Osteoblast (primary cell): Measurements from ENCODE around the gene KDELR1. TPM values are rescaled to one million over a fixed set of nuclear protein-coding genes. Genes with fewer than 3 reads are reported as not detected.

ENCODE experiments used
- DNase-seq: peaks from one replicate; pipeline ENCODE4 v3.0.0; 2011; ENCODE audit warnings: low spot score, mixed read lengths; ENCODE audit not compliant: insufficient read length; ENCODE audit errors: missing footprints
- H2AFZ ChIP-seq: 2 replicates; pipeline ENCODE4 v1.6.0; 2011; ENCODE audit warnings: mild to moderate bottlenecking, low read length
- H3K27ac ChIP-seq: 2 replicates; pipeline ENCODE4 v1.5.1; 2011; ENCODE audit warnings: mild to moderate bottlenecking, low read depth, low read length, moderate library complexity
- H3K27me3 ChIP-seq: 2 replicates; pipeline ENCODE4 v1.6.0; 2012; ENCODE audit warnings: mild to moderate bottlenecking, control low read depth, inconsistent platforms, low read length, moderate library complexity; ENCODE audit not compliant: insufficient read depth
- H3K36me3 ChIP-seq: 2 replicates; pipeline ENCODE4 v1.5.1; 2011; ENCODE audit warnings: mild to moderate bottlenecking, low read length, control low read depth, moderate library complexity; ENCODE audit not compliant: insufficient read depth
- H3K4me1 ChIP-seq: 2 replicates; pipeline ENCODE4 v1.5.1; 2011; ENCODE audit warnings: mild to moderate bottlenecking, low read length, control low read depth, moderate library complexity; ENCODE audit not compliant: insufficient read depth
- H3K4me2 ChIP-seq: 2 replicates; pipeline ENCODE4 v1.6.0; 2011; ENCODE audit warnings: mild to moderate bottlenecking, low read length; ENCODE audit not compliant: insufficient read depth
- H3K4me3 ChIP-seq: fragments of 200-600 bp; sonication (generic); 3 replicates; pipeline ENCODE4 v1.5.1; 2012; ENCODE audit warnings: mild to moderate bottlenecking, low read length, inconsistent platforms; ENCODE audit not compliant: insufficient read depth
- H3K79me2 ChIP-seq: 2 replicates; pipeline ENCODE4 v1.6.0; 2012; ENCODE audit warnings: mild to moderate bottlenecking, low read length, control low read depth, inconsistent platforms; ENCODE audit not compliant: insufficient read depth
- H3K9me3 ChIP-seq: 2 replicates; pipeline ENCODE4 v1.5.1; 2011; ENCODE audit warnings: low read depth, low read length, control low read depth
- H4K20me1 ChIP-seq: 2 replicates; pipeline ENCODE4 v1.6.0; 2012; ENCODE audit warnings: mild to moderate bottlenecking, low read length, control low read depth; ENCODE audit not compliant: insufficient read depth
- total RNA-seq: library from RNA; depleted of rRNA; stranded (reverse); fragments of >200 nt; gene quantifications from 2 replicates; pipeline ENCODE4 v1.2.3, GENCODE V29; 2012
- TF ChIP-seq, protein P1 (sequence below): IDR thresholded peaks from 2 replicates; pipeline ENCODE4 v1.5.1; 2011; ENCODE audit warnings: mild to moderate bottlenecking, low read depth, low read length, moderate library complexity; ENCODE audit errors: extremely low read depth

Gene KDELR1
- total RNA-seq, 1 donor = 95.2 TPM

DNA sequence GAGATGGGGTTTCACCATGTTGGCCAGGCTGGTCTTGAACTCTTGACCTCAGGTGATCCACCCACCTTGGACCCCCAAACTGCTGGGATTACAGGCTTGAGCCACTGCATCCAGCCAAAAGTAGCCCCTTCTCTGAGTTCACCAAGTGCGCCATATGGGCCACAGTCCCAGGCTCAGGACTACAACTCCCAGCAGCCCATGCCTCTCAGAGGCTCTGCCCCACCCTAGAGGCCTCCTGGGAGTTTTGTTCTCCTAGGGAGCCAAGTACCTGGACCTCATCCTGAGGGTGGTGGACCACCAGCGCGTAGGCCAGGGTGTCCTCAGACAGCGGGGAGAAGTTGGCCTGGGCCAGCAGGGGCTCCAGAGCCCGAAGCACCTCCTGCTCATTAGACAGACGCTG, 46.5 kb downstream of the KDELR1 start:
- TF ChIP-seq, protein P1, sequence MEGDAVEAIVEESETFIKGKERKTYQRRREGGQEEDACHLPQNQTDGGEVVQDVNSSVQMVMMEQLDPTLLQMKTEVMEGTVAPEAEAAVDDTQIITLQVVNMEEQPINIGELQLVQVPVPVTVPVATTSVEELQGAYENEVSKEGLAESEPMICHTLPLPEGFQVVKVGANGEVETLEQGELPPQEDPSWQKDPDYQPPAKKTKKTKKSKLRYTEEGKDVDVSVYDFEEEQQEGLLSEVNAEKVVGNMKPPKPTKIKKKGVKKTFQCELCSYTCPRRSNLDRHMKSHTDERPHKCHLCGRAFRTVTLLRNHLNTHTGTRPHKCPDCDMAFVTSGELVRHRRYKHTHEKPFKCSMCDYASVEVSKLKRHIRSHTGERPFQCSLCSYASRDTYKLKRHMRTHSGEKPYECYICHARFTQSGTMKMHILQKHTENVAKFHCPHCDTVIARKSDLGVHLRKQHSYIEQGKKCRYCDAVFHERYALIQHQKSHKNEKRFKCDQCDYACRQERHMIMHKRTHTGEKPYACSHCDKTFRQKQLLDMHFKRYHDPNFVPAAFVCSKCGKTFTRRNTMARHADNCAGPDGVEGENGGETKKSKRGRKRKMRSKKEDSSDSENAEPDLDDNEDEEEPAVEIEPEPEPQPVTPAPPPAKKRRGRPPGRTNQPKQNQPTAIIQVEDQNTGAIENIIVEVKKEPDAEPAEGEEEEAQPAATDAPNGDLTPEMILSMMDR = no peak

DNA sequence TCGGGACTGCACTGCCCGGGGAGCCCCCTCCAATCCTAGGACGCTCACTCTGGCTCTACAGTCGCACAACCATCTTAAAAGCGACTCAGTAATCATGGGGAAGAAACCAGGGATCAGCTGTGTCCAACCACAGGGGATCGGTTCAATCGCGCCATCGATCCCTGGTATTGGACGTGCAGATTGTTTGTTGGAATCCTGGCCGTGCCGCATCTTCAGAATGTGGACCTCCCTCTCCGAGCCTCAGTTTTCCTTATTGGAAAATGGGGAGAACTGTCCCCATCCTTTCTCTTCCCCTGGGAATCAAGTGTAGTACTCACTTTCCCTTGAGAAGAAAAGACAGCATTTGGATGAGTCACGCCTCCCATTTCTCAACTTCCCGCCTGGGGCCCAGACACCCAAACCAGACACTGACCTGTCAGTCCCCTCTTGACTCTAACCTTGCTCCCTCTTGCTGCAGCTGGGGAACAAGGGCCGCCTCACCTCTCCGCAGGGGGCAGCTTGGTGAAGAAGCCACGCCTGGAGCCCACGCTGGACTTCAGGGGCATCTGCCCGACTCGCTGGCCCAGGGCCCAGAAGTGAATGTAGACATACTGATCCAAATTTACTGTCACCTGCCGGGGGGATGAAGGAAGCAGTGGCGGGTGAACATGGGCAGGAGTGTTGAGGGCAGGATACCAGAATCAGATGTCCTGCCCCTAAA, 48.4 kb downstream of the KDELR1 start:
- TF ChIP-seq, protein P1 = no peak
- H4K20me1 ChIP-seq = no peaks in the 10 kb centered on the region
- no peaks in the 10 kb centered on the region for H3K79me2 ChIP-seq
- no peak overlapping the region for H2AFZ ChIP-seq
- no peak overlapping the region for H3K4me2 ChIP-seq
- no peak overlapping the region for H3K4me3 ChIP-seq
- no peaks in the 10 kb centered on the region for H3K36me3 ChIP-seq
- H3K9me3 ChIP-seq = no peaks in the 10 kb centered on the region
- no peak overlapping the region for H3K27ac ChIP-seq
- no peaks in the 10 kb centered on the region for H3K27me3 ChIP-seq
- H3K4me1 ChIP-seq = no peaks in the 10 kb centered on the region
- DNase-seq = no peak

More for the DNA sequence above, 46.5 kb downstream of the KDELR1 start:
- no peaks in the 10 kb centered on the region for H3K36me3 ChIP-seq
- H4K20me1 ChIP-seq = no peaks in the 10 kb centered on the region
- H2AFZ ChIP-seq = no peak overlapping the region
- H3K27ac ChIP-seq = no peak overlapping the region
- no peak for DNase-seq
- no peaks in the 10 kb centered on the region for H3K9me3 ChIP-seq
- no peaks in the 10 kb centered on the region for H3K27me3 ChIP-seq
- H3K4me2 ChIP-seq = no peak overlapping the region
- no peak overlapping the region for H3K4me3 ChIP-seq
- H3K4me1 ChIP-seq = no peaks in the 10 kb centered on the region
- no peaks in the 10 kb centered on the region for H3K79me2 ChIP-seq

DNA sequence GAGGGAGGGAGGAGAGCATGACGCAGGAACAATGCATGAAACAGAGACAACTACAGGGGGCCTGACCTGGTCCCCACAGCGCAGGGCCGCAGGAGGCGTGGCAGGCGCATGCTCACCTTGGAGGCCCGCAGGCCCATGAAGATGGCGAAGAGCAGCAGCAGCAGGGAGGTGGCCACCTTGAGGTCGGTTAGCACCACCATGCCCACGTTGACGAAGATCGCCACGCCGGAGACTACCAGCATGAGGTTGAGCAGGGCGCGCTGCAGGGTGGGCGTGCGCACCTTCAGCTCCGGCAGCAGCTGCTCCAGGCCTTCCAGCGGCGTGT, 49.0 kb downstream of the KDELR1 start:
- TF ChIP-seq, protein P1 = no peak
- Histone ChIP-seq H3K27me3 (no peaks in the 10 kb centered on the region), H3K4me1 (no peaks in the 10 kb centered on the region), H2AFZ (no peak overlapping the region), H4K20me1 (no peaks in the 10 kb centered on the region), H3K4me2 (no peak overlapping the region), H3K4me3 (no peak overlapping the region), H3K79me2 (no peaks in the 10 kb centered on the region), H3K27ac (no peak overlapping the region), H3K9me3 (no peaks in the 10 kb centered on the region), H3K36me3 (no peaks in the 10 kb centered on the region)
- no peak for DNase-seq

DNA sequence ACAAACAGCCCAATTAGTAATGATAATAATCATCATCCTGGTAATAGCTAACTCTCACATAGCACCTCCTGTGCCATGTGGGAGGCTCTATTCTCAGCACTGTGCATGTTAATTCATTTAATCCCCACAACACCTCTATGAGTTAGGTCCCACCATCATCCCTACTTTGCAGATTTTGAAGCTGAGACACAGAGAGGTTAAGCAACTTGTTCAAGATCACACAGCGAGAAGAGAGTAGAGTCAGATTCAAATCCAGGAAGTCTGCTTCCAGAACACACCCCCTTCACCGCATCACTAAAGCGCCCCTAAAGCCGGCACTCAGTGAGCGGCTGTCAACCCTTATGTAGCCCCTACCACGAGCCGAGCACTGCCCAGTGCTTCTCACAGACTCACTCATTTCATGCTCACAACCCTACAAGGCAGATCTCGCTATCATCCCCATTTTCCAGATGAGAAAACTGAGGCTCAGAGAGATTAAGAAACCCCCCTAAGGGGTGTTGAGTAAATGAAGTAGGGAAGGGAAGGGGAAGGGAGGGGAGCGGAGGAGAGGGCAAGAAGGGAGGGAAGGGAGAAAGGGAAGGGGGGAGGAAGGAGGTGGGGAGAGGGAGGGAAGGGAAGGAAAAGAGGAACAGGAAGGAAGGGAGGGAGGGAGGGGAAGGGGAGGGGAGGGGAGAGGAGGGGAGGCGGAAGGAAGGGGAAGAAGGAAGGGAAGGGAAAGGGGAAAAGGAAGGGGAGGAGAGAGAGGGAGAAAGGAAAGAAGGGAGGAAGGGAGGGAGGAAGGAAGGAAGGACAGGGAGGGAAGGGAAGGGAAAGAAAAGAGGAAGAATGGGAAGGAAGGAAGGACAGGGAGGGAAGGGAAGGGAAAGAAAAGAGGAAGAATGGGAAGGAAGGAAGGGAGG, 49.6 kb downstream of the KDELR1 start:
- no peaks in the 10 kb centered on the region for H3K36me3 ChIP-seq
- TF ChIP-seq, protein P1 = no peak
- H2AFZ ChIP-seq = no peak overlapping the region
- H3K27ac ChIP-seq = no peak overlapping the region
- no peaks in the 10 kb centered on the region for H3K4me1 ChIP-seq
- H3K9me3 ChIP-seq = no peaks in the 10 kb centered on the region
- no peaks in the 10 kb centered on the region for H3K79me2 ChIP-seq
- no peak overlapping the region for H3K4me3 ChIP-seq
- no peaks in the 10 kb centered on the region for H3K27me3 ChIP-seq
- H4K20me1 ChIP-seq = no peaks in the 10 kb centered on the region
- no peak overlapping the region for H3K4me2 ChIP-seq
- no peak for DNase-seq
